ENCODE results near the gene BCCIP. TPM values are rescaled to one million over a fixed set of nuclear protein-coding genes. Genes with fewer than 3 reads are reported as not detected.
A peak's percentile ranks its signal among the peaks of the same experiment; 100 is the strongest.

Gene BCCIP
- total RNA-seq, 1 experiment from 2014 or later: 102 TPM

GRCh38 chr10:125881192-125881591, 57.8 kb downstream of the BCCIP start, which contains the start of gene DHX32:
DHX32 (minus strand) TSS chr10:125881292; CDS start chr10:125880824, 468 bp downstream.
- CTCF ChIA-PET: interaction anchor here (0.6 to 2.5 kb wide), 4 partner anchors 53 to 622 kb away, joined by 3 to 13 read pairs (median 4); no protein-coding TSS in a partner anchor
- POLR2A ChIA-PET: no interaction called here
- peak within 1 kb of the TSS; percentile 88 for H3K27ac Mint-ChIP-seq
- peak within 1 kb of the TSS; percentile 50 for H3K4me3 Mint-ChIP-seq
- ATAC-seq (peak; percentile 98), DNase-seq (ENCODE audit: low spot score) (peak; percentile 28)
- peaks cover 27% of the 10 kb centered on the region for H3K4me1 Mint-ChIP-seq
- TF ChIP-seq SP1 (CRISPR knock-in tag; conservative IDR thresholded peaks at IDR 0.05) (peak; percentile 26; the same call in 1 of the 2 replicates), USF1 (CRISPR knock-in tag; IDR thresholded peaks at IDR 0.05) (peak; percentile 83), KAT7 (CRISPR knock-in tag; IDR thresholded peaks at IDR 0.05; ENCODE audit: borderline replicate concordance) (no peak), USF2 (CRISPR knock-in tag; IDR thresholded peaks at IDR 0.05) (peak; percentile 91), ZBTB21 (CRISPR knock-in tag; IDR thresholded peaks at IDR 0.05; ENCODE audit: borderline replicate concordance) (no peak), FOXP1 (CRISPR knock-in tag; IDR thresholded peaks at IDR 0.05; ENCODE audit: borderline replicate concordance) (no peak), ZNF396 (CRISPR knock-in tag; IDR thresholded peaks at IDR 0.05; ENCODE audit: borderline replicate concordance) (no peak)
- peaks cover 39% of the 10 kb centered on the region for H3K36me3 Mint-ChIP-seq
- H3K27me3 Mint-ChIP-seq (ENCODE audit: low read depth): peaks cover 5% of the 10 kb centered on the region
- peaks cover 16% of the 10 kb centered on the region for H3K9me3 Mint-ChIP-seq

- no peak for TF ChIP-seq FOXJ3 (CRISPR knock-in tag; IDR thresholded peaks at IDR 0.05; ENCODE audit: borderline replicate concordance)
- peaks cover 8% of the 10 kb centered on the region; the same call in 1 of the 2 replicates for H3K9me3 Mint-ChIP-seq
- CTCF ChIA-PET: interaction anchor here (0.6 to 1.0 kb wide), 2 partner anchors 14 to 15 kb away, joined by 3 to 4 read pairs; no protein-coding TSS in a partner anchor
- peaks cover 5% of the 10 kb centered on the region for H3K27me3 Mint-ChIP-seq (ENCODE audit: low read depth)
- no peak overlapping the region for H3K27ac Mint-ChIP-seq
- H3K4me3 Mint-ChIP-seq: no peak overlapping the region
- DNase-seq (ENCODE audit: low spot score) (no peak), ATAC-seq (no peak)
- peaks cover 27% of the 10 kb centered on the region for H3K4me1 Mint-ChIP-seq
- H3K36me3 Mint-ChIP-seq: peaks cover 24% of the 10 kb centered on the region
- POLR2A ChIA-PET: no interaction called here
Measured at GRCh38 chr10:125882596-125882995, 59.2 kb downstream of the BCCIP start.

GRCh38 chr10:125883211-125883610, 59.9 kb downstream of the BCCIP start:
- TF ChIP-seq USF2 (CRISPR knock-in tag; IDR thresholded peaks at IDR 0.05) (no peak), E2F4 (CRISPR knock-in tag; IDR thresholded peaks at IDR 0.05; ENCODE audit: borderline replicate concordance, low read depth) (no peak), FOXP4 (CRISPR knock-in tag; IDR thresholded peaks at IDR 0.05) (no peak), ZNF317 (CRISPR knock-in tag; IDR thresholded peaks at IDR 0.05; ENCODE audit: borderline replicate concordance, low read depth) (no peak)
- Mint-ChIP-seq H3K27me3 (ENCODE audit: low read depth) (peaks cover 5% of the 10 kb centered on the region), H3K27ac (no peak overlapping the region), H3K9me3 (peaks cover 3% of the 10 kb centered on the region; the same call in 1 of the 2 replicates), H3K4me1 (peaks cover 27% of the 10 kb centered on the region), H3K4me3 (no peak overlapping the region), H3K36me3 (peaks cover 18% of the 10 kb centered on the region)
- DNase-seq (ENCODE audit: low spot score) (no peak), ATAC-seq (no peak)
- ChIA-PET CTCF (no interaction called here), POLR2A (no interaction called here)

Small RNA genes lying within 50 kb of the gene (microRNA-seq; reads per million reads assigned to microRNA genes)
- 1.0 reads per million for gene MIR4484 (ENCODE audit: borderline number of aligned reads)

Other genes with a start within 250 kb of the BCCIP start
- not detected in 3 replicates for gene TEX36, start 140.4 kb upstream of the BCCIP start, total RNA-seq (2021)
- 27.5 to 32.9 TPM (median 29.2 TPM) in 3 replicates for gene EDRF1, start 103.8 kb upstream of the BCCIP start, total RNA-seq (2021)
- gene MMP21, start 47.7 kb upstream of the BCCIP start, total RNA-seq (2021): not detected in 3 replicates
- 46.9 to 49.7 TPM (median 48.7 TPM) in 3 replicates for gene UROS, start 288 bp upstream of the BCCIP start, total RNA-seq (2021)
- gene DHX32, start 57.7 kb downstream of the BCCIP start, total RNA-seq (2021): 22.7 to 28.0 TPM (median 25.6 TPM) in 3 replicates
- 1.8 to 3.4 TPM (median 2.8 TPM) in 3 replicates for gene FANK1, start 73.0 kb downstream of the BCCIP start, total RNA-seq (2021)

All from WTC11 (cell line).